ENCODE results near the gene CNNM2.
"Not testable (repeated sequence)": the region's sequence is repeated elsewhere in the genome, so short reads cannot be mapped to it uniquely, and the experiment has no call there.

CNNM2 gene

DNA sequence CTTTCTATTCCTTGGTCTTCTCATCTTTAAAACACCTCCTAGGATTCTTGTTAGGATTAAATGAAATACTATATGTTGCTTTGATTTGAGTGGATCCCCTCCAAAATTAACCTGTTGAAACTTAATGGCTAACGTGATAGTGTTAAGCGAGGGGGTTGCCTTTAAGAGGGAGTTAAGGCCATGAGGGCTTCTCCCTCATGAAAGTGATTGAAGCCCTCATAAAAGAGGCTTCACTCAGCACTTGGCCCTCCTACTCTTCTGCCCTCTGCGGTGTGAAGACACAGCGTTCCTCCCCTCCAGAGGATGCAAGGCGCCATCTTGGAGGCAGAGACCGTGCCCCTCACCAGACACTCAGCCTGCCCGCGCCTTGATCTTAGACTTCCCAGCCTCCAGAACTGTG lies 46.6 kb downstream of the CNNM2 start:
- in situ Hi-C loops (cut with HindIII; ENCODE audit: low sequenced_read_pairs), result no loop called here

DNA sequence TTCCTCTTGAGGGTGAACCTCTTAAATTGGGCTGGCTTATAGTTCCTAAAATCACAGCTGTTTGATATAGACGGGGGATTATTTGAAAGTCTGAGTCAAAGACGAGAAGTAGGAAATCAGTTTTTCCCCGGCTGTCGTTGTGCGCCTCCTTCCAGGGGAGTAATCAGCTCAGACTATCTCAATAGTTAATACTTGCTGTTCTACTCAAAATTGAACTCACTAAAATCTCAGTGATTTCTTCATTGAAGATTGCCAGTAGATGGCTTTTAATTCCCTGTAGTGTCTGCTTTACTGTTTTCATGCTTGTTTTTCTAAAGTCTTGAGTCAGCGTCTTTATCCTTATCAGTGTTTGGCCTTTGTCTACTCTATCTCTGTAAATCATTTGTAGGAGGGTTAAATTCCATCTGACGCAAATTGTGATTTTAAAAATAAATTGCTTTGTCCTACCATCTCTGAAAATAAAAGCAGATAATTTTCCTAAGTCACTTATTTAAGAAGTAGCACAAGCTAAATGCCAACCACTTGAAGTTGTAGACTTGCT lies 47.3 kb downstream of the CNNM2 start:
- in situ Hi-C loops (cut with HindIII; ENCODE audit: low sequenced_read_pairs), result no loop called here

DNA sequence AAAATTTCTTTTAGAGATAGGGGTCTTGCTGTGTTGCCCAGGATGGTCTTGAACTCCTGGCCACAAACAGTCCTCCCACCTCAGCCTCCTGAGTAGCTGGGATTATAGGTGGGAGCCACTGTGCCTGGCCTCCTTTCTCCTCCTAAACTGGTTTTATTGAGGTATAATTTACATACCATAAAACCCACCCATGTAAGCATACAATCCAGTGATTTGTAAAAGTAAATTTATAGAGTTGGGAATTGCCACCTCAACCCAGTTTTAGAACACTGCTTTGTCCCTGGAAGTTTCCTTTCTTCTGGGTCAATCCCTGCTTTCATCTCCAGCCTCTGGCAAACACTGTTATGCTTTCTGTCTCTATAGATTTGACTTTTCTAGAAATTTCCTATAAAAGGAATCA lies 49.0 kb downstream of the CNNM2 start:
- in situ Hi-C loops (cut with HindIII; ENCODE audit: low sequenced_read_pairs), result no loop called here

DNA sequence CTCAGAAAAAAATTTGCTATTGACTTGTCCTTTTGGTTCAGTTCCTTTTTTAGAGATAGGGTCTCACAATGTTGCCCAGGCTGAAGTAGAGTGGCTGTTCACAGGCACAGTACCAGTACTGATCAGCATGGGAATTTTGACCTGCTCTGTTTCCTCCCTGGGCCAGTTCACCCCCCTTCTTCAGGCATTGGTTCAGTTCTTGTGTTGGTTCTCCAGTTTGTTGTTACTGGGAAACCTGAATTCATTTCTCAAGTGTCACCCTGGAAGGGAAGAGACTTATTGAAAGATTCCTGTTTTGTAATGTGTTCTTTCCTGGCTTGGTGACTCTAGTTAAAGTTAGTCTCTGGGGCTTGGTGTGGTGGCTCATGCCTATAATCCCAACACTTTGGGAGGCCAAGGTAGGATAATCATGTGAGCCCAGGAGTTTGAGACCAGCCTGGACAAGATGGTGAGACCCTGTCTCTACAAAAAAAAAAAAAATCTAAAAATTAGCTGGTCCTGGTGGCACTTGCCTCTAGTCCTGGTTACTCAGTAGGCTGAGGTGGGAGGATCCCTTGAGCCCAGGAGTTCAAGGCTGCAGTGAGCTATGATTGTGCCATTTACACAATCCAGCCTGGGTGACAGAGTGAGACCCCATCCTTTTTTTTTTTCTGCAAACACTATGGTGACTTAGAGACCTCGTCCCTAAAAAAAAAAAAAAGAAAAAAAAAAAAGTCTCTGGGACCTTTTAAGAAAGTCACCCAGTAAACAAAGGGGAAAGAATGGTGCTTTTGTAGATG lies 52.7 kb downstream of the CNNM2 start:
- in situ Hi-C loops (cut with HindIII; ENCODE audit: low sequenced_read_pairs), result no loop called here

DNA sequence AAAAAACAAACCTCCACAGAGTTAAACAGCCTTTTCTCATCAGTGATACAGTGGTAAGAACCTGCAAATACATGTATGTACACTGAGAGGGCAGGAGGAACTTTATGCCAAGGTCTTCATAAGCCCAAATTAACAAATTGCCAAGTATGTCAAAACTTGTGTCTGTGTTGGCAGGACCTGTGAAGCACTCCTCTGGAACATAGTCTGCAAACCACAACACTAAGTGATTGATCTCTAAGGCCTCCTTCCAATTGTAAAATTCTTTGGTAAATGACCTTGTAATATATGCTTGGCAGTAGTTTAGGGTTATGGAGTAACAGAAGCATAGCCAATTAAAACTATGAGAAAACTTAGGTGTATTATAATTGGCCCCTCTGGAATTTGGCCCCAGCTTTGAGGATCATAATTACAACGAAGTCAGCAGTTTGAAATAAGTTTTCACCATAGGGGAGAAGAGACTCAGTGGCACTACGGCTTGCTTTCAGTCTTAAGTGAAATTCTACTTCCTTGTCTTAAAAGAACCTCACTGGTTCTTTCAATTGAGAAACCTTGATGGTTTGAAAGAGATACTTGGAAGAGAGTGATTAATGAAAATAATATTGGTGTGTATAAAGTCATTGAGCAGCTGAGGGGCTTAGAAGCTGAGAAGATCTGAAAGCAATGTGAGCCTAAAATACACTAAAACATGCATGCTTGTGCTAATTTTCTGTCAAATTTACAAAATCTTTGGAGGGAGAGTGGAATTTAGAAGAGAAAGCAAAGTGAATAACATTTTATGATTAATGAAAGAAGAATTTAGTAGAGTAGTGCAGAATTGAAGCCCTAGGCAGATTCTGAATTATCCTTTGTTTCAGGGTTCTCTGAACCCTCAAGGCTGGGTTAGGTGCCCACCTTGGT lies 57.6 kb downstream of the CNNM2 start:
- in situ Hi-C loops (cut with HindIII; ENCODE audit: low sequenced_read_pairs), result no loop called here

DNA sequence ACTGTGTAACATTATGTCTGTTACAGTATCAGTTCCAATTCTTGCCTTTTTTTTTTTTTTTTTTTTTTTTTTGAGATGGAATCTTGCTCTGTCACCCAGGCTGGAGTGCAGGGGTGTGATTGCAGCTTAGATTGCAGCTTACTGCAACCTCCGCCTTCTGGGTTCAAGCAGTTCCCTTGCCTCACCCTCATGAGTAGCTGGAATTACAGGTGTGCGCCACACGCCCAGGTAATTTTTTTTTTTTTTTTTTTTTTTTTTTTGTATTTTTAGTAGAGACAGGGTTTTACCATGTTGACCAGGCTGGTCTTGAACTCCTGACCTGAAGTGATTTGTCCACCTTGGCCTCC lies 58.3 kb downstream of the CNNM2 start:
- in situ Hi-C loops (cut with HindIII; ENCODE audit: low sequenced_read_pairs), result not testable (repeated sequence)

DNA sequence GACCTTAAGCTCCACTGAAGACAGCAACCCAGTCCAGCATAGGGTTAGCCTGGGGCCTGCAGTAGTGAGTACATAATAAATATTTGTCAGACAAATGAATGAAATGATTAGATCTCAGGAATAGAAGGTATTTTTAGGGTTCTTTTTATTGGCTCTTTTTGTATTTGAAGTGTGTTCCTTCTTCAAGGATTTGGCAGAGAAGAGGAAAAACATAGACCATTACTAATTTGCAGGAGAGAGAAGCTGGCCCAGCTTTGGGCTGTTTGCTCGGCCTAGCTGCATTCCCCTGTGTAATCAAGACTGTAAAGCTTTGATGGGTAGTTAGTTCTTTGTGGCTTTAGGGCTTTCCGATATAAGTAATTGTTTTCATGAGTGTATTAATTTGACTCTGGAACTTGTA lies 64.2 kb downstream of the CNNM2 start:
- in situ Hi-C loops (cut with HindIII; ENCODE audit: low sequenced_read_pairs), result loop anchor here (10.0 kb wide), 1 partner anchor 57 kb away; no protein-coding TSS in a partner anchor

DNA sequence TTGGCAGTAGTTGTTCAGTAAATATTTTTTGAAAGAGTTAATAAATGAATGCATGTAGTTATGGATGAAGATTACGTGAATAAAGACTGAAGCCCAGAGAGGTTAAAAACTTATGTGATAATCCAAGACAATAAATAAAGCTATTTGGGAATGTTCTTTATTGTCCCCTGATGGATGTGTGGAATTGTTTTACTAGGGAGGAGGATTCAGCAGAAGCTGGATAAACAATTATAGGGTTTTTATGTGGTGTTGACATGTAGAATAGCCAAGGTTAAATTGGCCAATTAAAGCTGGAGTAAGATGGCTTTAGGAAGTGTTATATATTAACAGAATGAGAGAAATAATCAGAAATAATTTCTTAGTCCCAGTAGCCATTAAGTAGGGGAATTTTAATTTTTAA lies 66.0 kb downstream of the CNNM2 start:
- in situ Hi-C loops (cut with HindIII; ENCODE audit: low sequenced_read_pairs), result loop anchor here (10.0 kb wide), 1 partner anchor 59 kb away; no protein-coding TSS in a partner anchor

DNA sequence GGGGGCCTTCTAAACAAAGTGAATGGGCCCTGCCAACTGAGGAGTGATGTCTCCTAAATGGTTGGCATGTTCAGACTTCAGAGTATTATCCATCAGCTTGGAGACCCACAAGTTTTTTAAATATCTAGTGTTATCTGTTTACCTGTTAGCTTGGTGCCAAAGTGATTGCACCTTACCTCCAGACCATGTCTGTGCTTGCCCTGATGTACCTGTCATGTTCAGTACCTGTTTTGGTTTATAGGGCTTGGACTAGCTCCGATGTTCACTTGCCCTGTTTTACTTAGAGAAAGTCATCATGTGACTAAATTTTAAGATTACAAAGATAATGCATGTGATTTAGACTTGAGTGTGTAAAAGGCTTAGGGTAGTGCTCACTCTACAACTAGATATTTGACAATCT lies 67.7 kb downstream of the CNNM2 start:
- in situ Hi-C loops (cut with HindIII; ENCODE audit: low sequenced_read_pairs), result loop anchor here (10.0 kb wide), 1 partner anchor 61 kb away; no protein-coding TSS in a partner anchor

DNA sequence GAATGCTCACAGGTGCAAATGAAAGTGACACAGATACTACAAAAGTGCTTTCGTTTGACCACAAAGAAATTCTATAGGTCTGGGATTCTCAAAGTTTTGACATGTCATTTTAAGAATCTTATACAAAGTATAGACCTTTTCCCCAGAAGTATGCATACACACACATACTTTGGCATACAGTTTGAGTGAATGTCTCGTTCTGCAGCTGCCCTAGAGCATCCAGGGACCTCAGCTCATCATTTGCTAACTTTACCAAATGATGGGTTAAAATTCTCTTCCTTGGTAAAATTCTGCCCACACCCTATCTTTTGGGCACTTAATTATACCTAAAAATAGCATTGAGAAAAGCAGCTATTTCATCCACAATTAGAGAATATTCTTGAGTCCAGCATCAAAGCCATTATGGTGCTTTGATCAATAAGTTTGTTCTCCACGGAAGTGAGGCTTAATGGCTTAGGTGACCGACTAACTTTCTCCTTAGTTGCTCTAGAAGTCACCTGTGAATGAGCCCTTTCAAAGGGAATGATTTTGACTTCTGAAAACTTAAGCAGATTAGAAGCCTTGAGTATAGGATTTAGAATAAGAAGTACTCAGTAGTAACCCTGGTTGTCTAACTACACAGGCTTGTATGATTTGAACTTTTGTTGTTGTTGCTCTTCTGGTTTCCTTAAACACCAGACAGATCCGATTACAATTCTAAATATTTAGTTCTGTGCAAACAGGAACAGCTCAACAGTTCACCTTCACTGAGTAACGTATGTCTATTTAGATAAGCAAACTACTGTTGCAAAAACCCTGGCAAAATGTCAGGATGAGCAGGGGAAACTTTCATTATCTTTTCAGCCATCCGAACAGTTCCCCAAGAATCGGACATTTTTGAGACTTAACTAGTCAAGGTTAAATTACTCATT lies 70.6 kb downstream of the CNNM2 start:
- in situ Hi-C loops (cut with HindIII; ENCODE audit: low sequenced_read_pairs), result loop anchor here (10.0 kb wide), 1 partner anchor 64 kb away; no protein-coding TSS in a partner anchor

DNA sequence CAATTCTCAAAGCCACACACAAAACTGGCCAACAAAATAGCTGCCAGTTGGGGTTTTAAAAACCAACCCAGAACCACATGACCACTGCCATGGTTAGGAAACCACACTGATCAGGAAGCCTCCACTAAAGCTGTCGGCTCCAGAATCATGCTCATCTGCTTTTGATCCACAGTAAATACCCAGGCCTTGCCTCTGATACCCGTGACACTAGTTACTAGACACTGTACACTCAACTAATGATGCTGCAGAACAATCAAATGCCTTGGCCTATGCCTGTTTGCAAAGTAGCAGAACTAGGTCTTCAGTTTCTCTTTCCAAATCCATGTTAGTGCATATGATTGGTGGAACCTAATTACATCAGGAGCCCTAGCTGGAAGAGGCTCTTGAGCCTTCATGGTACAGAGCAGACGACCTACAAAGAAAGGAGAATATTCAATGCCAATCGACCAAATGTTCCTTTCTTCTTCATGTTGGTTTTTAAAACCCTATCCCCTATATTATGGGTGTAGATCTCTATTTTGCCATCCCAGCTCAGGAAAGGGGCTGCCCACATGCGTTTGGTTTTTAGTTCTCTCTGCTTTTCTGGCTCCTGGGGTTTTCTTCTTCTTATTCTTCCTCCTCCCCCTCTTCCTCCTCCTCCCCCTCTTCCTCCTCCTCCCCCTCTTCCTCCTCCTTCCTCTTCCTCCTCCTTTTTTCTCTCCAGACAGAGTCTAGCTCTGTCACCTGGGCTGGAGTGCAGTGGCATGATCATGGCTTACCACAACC lies 76.6 kb downstream of the CNNM2 start:
- in situ Hi-C loops (cut with HindIII; ENCODE audit: low sequenced_read_pairs), result no loop called here

DNA sequence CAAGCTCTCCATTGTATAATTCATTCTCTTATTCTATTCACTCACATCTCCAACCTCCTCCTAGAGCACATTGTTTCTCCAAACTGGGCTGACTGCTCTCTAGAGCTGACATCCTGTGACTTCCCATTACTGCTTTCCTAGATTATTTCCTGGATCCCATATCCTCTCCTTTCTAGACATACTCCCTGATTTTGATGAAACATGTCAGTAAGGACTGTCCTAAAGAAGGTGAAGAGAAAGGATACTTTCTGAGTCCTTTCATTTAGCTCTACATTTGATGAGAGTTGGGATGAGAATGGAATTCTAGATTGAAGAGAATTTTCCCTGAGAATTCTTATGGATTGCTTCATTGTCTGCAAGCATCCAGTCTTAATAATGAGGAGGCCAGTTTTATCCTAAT lies 78.8 kb downstream of the CNNM2 start:
- in situ Hi-C loops (cut with HindIII; ENCODE audit: low sequenced_read_pairs), result no loop called here

DNA sequence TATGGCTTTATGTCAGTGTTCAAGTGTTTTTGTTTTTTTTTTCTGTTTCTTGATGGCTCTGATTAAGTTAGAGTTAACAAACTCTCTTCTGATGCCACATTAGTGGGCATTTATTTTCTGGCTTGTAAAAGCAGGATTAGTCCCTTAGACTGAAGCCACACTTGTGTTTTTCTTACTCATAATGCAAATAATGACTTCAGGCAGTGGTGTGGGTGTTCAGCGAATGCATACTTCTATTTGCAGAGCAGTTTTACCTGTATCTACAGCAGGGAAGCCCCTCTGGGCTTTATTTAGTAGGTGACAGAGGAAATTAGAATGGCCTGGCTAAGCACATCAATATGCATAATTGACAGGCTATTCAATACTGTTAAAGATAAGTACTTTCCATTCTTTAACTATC lies 79.9 kb downstream of the CNNM2 start:
- in situ Hi-C loops (cut with HindIII; ENCODE audit: low sequenced_read_pairs), result no loop called here

DNA sequence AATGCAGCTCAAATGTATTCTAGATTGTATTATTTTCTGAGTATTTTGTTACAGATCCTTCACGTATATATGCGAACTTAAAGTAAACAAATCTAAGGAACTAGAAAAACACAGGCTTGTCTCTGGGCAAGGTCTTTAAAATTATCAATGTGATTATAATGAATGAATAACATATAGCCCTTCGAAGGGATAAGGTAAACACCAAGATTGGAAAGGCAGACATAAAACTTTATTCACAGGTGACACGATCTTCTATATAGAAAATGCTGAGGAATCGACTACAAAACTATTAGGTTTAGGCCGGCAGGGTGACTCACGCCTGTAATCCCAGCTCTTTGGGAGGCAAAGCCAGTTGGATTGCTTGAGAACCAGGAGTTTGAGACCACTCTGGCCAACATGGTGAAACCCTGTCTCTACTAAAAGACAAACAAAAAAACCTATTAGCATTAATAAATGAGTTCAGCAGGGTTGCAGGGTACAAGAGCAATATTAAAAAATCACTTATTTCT lies 80.4 kb downstream of the CNNM2 start:
- in situ Hi-C loops (cut with HindIII; ENCODE audit: low sequenced_read_pairs), result no loop called here

DNA sequence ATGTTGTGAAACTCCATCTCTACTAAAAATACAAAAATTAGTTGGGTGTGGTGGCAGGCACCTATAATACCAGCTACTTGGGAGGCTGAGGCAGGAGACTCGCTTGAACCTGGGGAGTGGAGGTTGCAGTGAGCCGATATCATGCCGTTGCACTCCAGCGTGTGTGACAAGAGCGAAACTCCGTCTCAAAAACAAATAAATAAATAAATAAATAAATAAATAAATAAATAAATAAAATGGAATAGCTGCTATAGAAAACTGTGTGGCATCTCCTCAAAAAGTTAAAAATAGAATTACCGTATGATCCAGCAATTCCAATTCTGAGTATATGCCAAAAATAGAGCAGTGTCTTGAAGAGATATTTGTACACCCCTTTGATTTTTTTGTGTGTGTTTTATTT lies 82.0 kb downstream of the CNNM2 start:
- in situ Hi-C loops (cut with HindIII; ENCODE audit: low sequenced_read_pairs), result not testable (repeated sequence)

DNA sequence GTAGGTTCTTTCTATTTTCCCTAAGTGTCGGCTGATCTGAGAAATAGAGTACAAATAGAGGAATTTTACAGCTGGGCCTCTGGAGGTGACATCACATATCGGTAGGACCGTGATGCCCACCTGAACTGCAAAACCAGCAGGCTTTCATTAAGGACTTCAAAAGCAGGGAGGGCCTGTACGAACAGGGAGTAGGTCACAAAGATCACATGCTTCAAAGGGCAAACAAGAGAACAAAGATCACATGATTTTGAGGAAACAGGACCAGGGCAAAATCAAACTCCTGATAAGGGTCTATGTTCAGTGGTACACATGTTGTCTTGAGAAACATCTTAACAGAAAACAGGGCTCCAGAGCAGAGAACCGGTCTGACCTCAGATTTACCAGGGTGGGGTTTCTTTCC lies 88.9 kb downstream of the CNNM2 start:
- in situ Hi-C loops (cut with HindIII; ENCODE audit: low sequenced_read_pairs), result no loop called here

DNA sequence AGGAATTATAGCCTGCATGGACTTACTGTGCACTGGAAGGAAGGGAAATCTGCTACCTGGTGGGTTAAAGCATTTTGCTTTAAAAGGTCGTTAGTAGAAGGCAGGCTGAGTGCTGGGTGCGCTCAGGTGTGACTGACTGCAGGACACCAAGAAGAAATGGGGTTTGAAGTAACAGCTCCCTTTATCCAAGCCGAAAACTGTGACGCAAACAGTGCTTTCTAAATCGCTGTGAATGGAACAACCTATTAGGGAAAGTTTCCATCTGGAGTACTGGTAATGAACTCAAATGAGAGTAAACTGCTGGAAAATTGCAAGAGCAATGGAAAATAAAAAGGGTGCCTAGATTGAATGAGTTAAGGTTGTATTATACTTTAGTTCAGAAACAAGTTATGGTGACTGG lies 95.3 kb downstream of the CNNM2 start:
- in situ Hi-C loops (cut with HindIII; ENCODE audit: low sequenced_read_pairs), result no loop called here

DNA sequence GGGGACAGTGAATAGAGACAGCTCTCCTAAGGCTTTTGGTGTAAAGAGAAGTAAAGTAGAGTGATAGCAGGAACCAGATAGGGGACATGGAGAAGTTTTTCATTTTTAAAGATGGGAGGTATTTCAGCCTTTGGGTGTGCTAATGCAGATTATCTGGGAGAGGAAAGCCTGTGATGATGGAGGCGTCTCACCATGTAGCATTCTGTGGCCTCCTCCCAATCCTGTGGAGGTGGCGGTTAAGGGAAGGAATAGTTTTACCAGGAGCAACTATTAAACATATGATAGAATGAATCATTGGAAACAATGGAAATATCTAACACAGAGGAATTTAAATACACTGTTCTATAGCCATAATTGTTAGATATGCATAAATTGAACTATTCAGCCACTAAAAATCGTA lies 101.3 kb downstream of the CNNM2 start:
- in situ Hi-C loops (cut with HindIII; ENCODE audit: low sequenced_read_pairs), result no loop called here

DNA sequence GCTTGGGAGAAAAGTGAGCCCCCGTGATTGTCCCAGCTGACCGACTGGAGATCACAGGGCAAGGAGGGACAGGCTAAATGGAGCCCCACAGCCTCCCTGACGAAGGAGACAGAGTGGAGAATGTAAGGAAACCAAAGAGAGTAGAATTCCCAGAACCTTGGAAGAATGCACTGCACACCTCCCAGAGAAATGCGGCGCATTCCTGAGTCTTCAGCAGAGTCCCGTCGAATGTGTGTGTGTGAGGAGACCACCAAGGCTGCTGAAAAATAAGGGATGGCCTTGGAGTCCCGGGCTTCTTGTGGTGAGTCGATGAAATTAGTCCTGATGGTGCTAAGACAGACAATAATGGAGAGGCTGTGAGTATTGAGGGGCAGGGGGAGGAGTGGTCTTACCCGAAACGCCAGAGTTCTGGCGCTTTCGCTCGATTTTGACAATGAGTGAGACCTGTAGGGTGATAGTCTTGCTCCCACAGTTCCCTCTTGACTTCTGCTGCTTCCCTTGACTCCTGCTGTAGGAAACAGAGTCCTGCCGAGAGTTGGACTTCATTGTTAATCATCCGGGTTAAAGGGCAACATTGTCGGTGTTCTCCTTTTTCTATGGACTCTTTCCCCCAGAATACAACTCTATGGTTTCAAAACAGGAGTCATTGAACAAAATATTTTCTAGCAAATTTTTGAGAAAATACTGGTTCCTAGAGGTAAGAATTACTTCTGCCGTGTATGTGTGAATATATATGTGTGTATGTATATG lies 103.2 kb downstream of the CNNM2 start:
- in situ Hi-C loops (cut with HindIII; ENCODE audit: low sequenced_read_pairs), result no loop called here

Data from DLD1 (cell line).